SK-N-SH treated with all-trans-retinoic acid at 6 μM for 48 hours (cell line): ENCODE measurements around the gene FANCL.

ENCODE experiments used
- ATAC-seq: fragments of 200-7000 bp; cut with Tn5 transposase; 3 replicates; pipeline ENCODE4 v1.9.1; 2020; ENCODE audit warnings: mild to moderate bottlenecking, moderate library complexity
- ARNTL ChIP-seq: fragments of 450-650 bp; formaldehyde crosslinking; IDR thresholded peaks from 2 replicates; pipeline ENCODE4 v1.5.0; 2020; ENCODE audit warnings: low read depth, mild to moderate bottlenecking, moderate library complexity, borderline replicate concordance
- BACH2 ChIP-seq: fragments of 250-450 bp; sonication (Bioruptor Pico); IDR thresholded peaks from 2 replicates; pipeline ENCODE4 v1.9.0; 2021; ENCODE audit warnings: mild to moderate bottlenecking, borderline replicate concordance
- CREB5 ChIP-seq: fragments of 250-450 bp; sonication (Bioruptor Pico); IDR thresholded peaks from 2 replicates; pipeline ENCODE4 v1.5.1; 2020; ENCODE audit warnings: low read depth, mild to moderate bottlenecking, moderate library complexity
- CSDC2 ChIP-seq: fragments of 250-450 bp; sonication (Bioruptor Pico); IDR thresholded peaks from 2 replicates; pipeline ENCODE4 v1.5.0; 2020; ENCODE audit warnings: mild to moderate bottlenecking, moderate library complexity
- CSRNP3 ChIP-seq: fragments of 250-450 bp; sonication (Bioruptor Pico); IDR thresholded peaks from 2 replicates; pipeline ENCODE4 v1.5.1; 2021; ENCODE audit warnings: mild to moderate bottlenecking, moderate library complexity
- ISL1 ChIP-seq: fragments of 250-450 bp; sonication (Bioruptor Pico); IDR thresholded peaks from 2 replicates; pipeline ENCODE4 v2.1.2; 2022; ENCODE audit warnings: mild to moderate bottlenecking, moderate library complexity
- OSR1 ChIP-seq: fragments of 250-450 bp; sonication (Bioruptor Pico); IDR thresholded peaks from 2 replicates; pipeline ENCODE4 v1.8.0; 2022; ENCODE audit warnings: moderate library complexity, mild to moderate bottlenecking, inconsistent platforms
- PPARA ChIP-seq: fragments of 250-450 bp; sonication (Bioruptor Pico); IDR thresholded peaks from 2 replicates; pipeline ENCODE4 v1.5.0; 2020; ENCODE audit warnings: mild to moderate bottlenecking, borderline replicate concordance
- RARB ChIP-seq: fragments of 250-450 bp; sonication (Bioruptor Pico); IDR thresholded peaks from 2 replicates; pipeline ENCODE4 v1.8.0; 2021; ENCODE audit warnings: mild to moderate bottlenecking, moderate library complexity
- SNAI2 ChIP-seq: fragments of 250-450 bp; sonication (Bioruptor Pico); IDR thresholded peaks from 2 replicates; pipeline ENCODE4 v1.5.0; 2020; ENCODE audit warnings: mild to moderate bottlenecking, moderate library complexity
- TCF4 ChIP-seq: fragments of 250-450 bp; sonication (Bioruptor Pico); IDR thresholded peaks from 2 replicates; pipeline ENCODE4 v1.8.0; 2021; ENCODE audit warnings: mild to moderate bottlenecking, moderate library complexity, borderline replicate concordance
- TOX ChIP-seq: fragments of 250-450 bp; sonication (Bioruptor Pico); IDR thresholded peaks from 2 replicates; pipeline ENCODE4 v1.8.0; 2021; ENCODE audit warnings: mild to moderate bottlenecking, moderate library complexity, borderline replicate concordance
- ZC3H10 ChIP-seq: fragments of 250-450 bp; sonication (Bioruptor Pico); IDR thresholded peaks from 2 replicates; pipeline ENCODE4 v1.5.1; 2021; ENCODE audit warnings: mild to moderate bottlenecking, moderate library complexity
- ZFP3 ChIP-seq: fragments of 250-450 bp; sonication (Bioruptor Pico); IDR thresholded peaks from 2 replicates; pipeline ENCODE4 v1.5.0; 2020; ENCODE audit warnings: mild to moderate bottlenecking, moderate library complexity
- ZNF565 ChIP-seq: fragments of 450-650 bp; formaldehyde crosslinking; conservative IDR thresholded peaks from 2 replicates; pipeline ENCODE4 v1.5.0; 2020; ENCODE audit warnings: low read depth, mild to moderate bottlenecking, moderate library complexity
- ZNF70 ChIP-seq: fragments of 450-650 bp; formaldehyde crosslinking; IDR thresholded peaks from 2 replicates; pipeline ENCODE4 v1.5.0; 2020; ENCODE audit warnings: mild to moderate bottlenecking, moderate library complexity
- ZNF8 ChIP-seq: fragments of 450-650 bp; formaldehyde crosslinking; IDR thresholded peaks from 2 replicates; pipeline ENCODE4 v1.5.0; 2020; ENCODE audit warnings: mild to moderate bottlenecking, moderate library complexity
- TF ChIP-seq, protein P1 (sequence below): fragments of 250-450 bp; sonication (Bioruptor Pico); IDR thresholded peaks from 2 replicates; pipeline ENCODE4 v1.8.0; 2020; ENCODE audit warnings: mild to moderate bottlenecking, moderate library complexity, borderline replicate concordance
- TF ChIP-seq, protein P2 (sequence below): fragments of 250-450 bp; sonication (Bioruptor Pico); IDR thresholded peaks from 2 replicates; pipeline ENCODE4 v1.5.0; 2020; ENCODE audit warnings: mild to moderate bottlenecking, moderate library complexity

Gene FANCL

DNA sequence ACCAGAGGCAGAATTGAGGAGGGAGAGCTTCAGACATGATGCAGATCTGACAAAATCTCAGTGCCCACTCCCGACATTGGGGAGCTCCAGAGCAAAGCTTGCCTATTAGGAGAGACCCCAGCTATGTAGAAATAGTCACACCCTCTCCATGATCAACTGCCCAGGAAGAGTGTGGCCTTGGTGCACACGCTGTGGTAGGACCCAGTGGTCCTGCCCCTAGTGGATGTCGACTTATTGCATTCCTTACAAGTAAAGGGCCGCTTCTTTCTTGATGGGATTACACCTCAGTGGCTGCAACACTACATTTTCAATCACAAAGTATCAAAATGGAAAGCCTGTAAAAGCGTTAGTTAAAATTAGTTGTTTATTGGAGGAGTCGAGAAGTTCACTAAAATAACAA lies 130.4 kb downstream of the FANCL start (continued):
- TF ChIP-seq CREB5 (CRISPR knock-in tag) (no peak), SNAI2 (no peak)

DNA sequence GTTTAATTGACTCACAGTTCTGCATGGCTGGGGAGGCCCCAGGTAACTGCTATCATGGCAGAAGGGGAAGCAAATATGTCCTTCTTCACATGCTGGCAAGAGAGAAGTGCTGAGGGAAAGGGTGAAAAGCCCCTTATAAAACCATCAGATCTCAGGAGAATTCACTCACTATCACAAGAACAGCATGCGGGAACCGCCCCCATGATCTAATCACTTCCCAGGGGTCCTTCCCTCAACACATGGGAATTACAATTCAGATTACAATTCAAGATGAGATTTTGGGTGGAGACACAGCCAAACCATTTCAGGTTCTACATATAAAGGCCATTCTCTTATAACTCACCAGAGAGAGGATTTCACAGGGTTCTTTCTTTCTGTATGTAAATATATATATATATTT lies 131.6 kb downstream of the FANCL start:
- TF ChIP-seq ISL1 (CRISPR knock-in tag): no peak
- TF ChIP-seq SNAI2: no peak
- TF ChIP-seq ZC3H10 (CRISPR knock-in tag): no peak
- no peak for TF ChIP-seq CSDC2 (CRISPR knock-in tag)
- TF ChIP-seq CSRNP3: no peak
- no peak for TF ChIP-seq PPARA (CRISPR knock-in tag)
- no peak for TF ChIP-seq ZNF565
- no peak for TF ChIP-seq RARB
- TF ChIP-seq ARNTL (CRISPR knock-in tag): no peak
- no peak for TF ChIP-seq ZNF70 (CRISPR knock-in tag)
- TF ChIP-seq, protein P1, sequence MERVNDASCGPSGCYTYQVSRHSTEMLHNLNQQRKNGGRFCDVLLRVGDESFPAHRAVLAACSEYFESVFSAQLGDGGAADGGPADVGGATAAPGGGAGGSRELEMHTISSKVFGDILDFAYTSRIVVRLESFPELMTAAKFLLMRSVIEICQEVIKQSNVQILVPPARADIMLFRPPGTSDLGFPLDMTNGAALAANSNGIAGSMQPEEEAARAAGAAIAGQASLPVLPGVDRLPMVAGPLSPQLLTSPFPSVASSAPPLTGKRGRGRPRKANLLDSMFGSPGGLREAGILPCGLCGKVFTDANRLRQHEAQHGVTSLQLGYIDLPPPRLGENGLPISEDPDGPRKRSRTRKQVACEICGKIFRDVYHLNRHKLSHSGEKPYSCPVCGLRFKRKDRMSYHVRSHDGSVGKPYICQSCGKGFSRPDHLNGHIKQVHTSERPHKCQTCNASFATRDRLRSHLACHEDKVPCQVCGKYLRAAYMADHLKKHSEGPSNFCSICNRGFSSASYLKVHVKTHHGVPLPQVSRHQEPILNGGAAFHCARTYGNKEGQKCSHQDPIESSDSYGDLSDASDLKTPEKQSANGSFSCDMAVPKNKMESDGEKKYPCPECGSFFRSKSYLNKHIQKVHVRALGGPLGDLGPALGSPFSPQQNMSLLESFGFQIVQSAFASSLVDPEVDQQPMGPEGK (CRISPR knock-in tag): no peak
- TF ChIP-seq TCF4 (CRISPR knock-in tag): no peak
- TF ChIP-seq, protein P2, sequence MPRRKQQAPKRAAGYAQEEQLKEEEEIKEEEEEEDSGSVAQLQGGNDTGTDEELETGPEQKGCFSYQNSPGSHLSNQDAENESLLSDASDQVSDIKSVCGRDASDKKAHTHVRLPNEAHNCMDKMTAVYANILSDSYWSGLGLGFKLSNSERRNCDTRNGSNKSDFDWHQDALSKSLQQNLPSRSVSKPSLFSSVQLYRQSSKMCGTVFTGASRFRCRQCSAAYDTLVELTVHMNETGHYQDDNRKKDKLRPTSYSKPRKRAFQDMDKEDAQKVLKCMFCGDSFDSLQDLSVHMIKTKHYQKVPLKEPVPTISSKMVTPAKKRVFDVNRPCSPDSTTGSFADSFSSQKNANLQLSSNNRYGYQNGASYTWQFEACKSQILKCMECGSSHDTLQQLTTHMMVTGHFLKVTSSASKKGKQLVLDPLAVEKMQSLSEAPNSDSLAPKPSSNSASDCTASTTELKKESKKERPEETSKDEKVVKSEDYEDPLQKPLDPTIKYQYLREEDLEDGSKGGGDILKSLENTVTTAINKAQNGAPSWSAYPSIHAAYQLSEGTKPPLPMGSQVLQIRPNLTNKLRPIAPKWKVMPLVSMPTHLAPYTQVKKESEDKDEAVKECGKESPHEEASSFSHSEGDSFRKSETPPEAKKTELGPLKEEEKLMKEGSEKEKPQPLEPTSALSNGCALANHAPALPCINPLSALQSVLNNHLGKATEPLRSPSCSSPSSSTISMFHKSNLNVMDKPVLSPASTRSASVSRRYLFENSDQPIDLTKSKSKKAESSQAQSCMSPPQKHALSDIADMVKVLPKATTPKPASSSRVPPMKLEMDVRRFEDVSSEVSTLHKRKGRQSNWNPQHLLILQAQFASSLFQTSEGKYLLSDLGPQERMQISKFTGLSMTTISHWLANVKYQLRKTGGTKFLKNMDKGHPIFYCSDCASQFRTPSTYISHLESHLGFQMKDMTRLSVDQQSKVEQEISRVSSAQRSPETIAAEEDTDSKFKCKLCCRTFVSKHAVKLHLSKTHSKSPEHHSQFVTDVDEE: no peak
- no peak for TF ChIP-seq ZNF8 (CRISPR knock-in tag)
- TF ChIP-seq BACH2 (CRISPR knock-in tag): no peak
- TF ChIP-seq TOX (CRISPR knock-in tag): no peak
- no peak for TF ChIP-seq ZFP3
- TF ChIP-seq OSR1: no peak
- no peak for TF ChIP-seq CREB5 (CRISPR knock-in tag)
- no peak for ATAC-seq
